ENCODE results near the gene POP5.
"Not testable (repeated sequence)": the region's sequence is repeated elsewhere in the genome, so short reads cannot be mapped to it uniquely, and the experiment has no call there.

Gene POP5, protein sequence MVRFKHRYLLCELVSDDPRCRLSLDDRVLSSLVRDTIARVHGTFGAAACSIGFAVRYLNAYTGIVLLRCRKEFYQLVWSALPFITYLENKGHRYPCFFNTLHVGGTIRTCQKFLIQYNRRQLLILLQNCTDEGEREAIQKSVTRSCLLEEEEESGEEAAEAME

DNA sequence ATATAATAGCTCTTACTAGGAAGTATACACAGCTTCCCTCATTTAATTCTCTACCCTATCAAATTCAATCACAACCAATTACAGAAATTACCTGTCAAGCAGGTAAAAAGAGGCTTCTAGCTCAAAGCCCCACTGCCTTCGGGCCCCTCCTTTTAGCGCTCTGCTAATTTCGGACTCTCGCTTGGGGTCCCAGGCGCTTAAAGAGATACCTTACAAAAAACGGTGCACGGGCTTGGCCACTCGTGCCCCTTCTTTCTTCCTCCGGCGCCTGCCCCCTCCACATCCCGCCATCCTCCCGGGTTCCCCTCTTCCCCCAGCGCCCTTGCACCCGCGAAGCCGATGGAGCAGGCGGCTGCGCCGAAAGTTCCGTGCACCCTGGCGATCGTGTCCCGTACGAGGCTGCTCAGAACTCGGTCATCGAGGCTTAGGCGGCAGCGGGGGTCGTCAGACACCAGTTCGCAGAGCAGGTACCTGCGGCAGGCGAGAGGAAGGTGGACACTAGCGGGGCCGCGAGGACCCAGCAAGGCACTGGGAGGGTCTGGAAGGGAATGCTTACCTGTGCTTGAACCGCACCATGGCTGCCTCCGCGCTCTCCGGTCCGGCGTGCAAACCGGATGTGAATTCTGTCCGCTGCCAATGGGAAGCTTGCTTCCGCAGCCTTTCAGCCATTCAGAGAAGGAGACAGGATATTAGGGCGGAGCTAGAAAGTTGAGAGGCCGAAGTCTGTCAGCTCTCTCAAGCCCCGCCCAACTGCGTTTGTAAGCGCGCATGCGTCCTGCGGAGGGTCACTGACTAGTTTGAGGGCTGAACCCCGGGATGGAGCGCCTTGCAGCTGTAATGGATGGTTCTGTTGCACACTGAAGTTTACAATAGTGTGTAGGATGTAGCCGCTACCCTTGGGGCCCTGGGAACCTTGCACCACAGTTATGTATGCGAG, at the start of gene POP5:
TSS of gene POP5 (minus strand) at position 616 of the 937 bp plus-strand sequence. CDS start at position 576, 40 bp downstream.
- DNase-seq = peak; percentile 97

- no peak for DNase-seq
These were observed 49.1 kb upstream of the POP5 start for GRCh38 chr12:120630104-120630892.

- DNase-seq = no peak
These were observed 47.7 kb upstream of the POP5 start for GRCh38 chr12:120628919-120629318.

GRCh38 chr12:120625557-120626419, 44.6 kb upstream of the POP5 start:
- DNase-seq = peak; percentile 45

DNA sequence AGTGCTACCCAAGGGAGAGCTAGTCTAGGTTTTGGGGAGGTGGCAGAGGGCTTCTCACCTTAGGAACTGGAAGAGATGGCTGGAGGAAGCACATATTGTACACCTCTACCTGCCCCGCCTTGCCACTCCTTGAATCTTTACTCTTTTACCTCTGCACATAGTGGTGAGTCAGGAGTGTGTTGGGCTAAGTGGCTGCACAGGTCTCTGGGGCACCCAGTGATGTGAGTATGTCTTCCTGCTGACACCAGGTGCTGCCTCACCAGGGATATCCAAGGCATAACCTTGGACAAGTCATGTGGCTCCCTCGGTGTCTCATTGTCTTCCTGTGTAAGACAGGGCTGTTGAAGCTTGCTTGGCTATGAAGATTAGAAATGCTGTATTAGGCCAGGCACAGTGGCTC, 39.4 kb upstream of the POP5 start:
- no peak for DNase-seq

GRCh38 chr12:120618954-120619615, 37.9 kb upstream of the POP5 start:
- DNase-seq = no peak

- DNase-seq = not testable (repeated sequence)
These were observed 36.6 kb upstream of the POP5 start for GRCh38 chr12:120617767-120618166.

DNA sequence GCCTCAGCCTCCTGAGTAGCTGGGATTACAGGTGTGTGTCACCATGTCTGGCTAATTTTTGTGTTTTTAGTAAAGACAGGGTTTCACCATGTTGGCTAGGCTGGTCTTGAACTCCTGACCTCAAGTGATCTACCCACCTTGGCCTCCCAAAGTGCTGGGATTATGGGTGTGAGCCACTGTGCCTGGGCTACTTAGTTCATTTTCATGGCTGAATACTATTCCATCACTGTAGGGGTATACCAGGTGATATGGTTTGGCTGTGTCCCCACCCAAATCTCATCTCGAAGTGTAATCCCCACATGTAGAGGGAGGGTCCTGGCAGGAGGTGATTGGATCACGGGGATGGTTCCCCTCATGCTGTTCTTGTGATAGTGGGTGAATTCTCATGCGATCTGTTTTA, 36.0 kb upstream of the POP5 start:
- DNase-seq = not testable (repeated sequence)

DNA sequence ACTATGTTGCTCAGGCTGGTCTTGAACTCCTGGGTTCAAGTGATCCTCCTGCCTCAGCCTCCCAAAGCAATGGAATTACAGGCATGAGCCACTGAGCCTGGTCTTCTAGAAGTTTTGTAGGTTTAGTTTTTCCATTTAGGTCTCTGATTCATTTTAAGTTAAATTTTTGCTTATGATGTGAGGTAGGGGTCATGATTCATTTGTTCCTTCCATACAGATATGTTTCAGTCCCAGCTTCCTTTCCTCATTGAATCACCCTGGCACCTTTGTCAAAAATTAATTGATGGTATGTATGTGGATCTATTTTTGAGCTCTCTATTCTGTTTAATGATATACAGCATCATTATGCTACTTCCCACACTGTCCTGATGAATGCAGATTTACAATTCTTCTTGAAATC, 33.6 kb upstream of the POP5 start:
- no peak for DNase-seq

GRCh38 chr12:120611534-120611933, 30.3 kb upstream of the POP5 start:
- not testable (repeated sequence) for DNase-seq

GRCh38 chr12:120610560-120610959, 29.4 kb upstream of the POP5 start:
- DNase-seq = no peak

GRCh38 chr12:120602416-120602815, 21.2 kb upstream of the POP5 start:
- not testable (repeated sequence) for DNase-seq

GRCh38 chr12:120599672-120600552, 18.7 kb upstream of the POP5 start:
- no peak for DNase-seq

DNA sequence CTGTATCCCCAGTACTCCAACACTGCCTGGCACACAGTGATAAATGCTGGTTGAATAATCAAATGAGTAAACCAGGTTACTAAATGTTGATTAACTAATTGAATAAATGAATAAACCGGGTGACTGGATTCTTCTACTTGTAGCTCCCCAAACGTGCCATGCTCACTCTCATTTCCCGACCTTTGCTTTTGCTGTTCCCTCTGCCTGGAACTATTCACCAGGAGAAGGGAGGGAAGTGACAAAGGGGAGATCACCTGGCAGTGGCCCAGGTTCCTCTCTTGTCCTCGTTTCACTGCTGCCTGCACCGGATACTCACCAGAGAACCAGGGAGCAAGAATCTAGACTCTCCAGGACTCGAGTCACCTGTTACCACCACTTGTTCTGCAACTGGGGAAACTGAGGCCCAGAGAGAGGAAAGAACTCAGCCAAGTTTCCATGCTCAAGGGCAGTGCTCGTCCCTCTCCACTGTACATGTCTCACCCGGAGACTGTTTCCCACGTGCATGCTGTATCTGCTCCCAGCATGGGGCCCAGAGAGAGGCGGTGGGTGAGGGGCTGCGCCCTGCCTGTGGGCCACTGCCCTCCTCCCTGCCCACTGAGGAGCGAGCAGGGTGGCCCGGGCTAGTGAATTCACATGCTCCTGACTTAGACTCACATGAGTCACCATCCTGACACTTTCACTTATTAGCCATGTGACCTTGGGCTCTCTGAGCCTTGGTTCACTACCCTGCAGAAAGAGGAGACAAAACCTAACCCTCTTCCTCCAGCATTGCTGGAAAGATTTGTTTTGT, 17.7 kb upstream of the POP5 start:
- no peak for DNase-seq

- no peak for DNase-seq
These were observed 16.7 kb upstream of the POP5 start for GRCh38 chr12:120597861-120598260.

GRCh38 chr12:120596901-120597300, 15.7 kb upstream of the POP5 start:
- no peak for DNase-seq

DNA sequence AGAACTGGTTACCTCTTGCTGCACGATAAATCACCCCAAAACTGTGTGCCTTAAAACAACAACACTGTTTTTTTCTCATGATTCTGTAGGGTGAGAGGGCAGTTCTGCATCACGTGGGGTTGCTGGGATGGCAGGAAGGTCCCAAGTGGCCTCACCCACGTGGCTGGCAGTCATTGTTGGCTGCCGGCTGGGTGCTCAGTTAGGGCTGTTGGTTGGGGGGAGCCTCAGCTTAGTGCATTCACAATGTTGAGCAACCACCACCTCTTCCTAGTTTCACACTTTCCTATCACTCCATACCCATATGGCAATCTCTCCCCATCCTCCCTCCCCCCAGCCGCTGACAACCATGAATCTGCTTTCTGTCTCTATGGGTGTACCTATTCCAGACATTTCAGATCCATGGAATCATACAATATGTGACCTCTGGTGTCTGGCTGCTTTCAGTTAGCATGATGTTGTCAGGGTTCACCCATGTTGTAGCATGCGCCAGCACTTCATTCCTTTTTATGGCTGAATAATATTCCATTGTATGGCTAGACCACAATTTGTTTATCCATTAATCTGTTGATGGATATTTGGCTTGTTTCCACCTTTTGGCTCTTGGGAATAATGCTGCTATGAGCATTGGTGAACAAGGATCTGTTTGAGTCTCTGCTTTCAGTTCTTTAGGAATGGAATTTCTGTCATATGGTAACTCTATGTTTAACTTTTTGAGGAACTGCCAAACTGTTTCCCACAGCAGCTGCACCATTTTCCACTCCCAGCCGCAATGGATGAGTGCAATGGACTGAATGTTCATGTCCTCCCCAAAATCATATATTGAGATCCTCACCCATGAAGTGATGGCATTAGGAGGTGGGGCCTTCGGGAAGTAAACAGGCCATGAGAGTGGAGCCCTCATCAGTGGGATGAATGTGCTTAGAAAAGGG, 11.2 kb upstream of the POP5 start:
- DNase-seq = no peak

GRCh38 chr12:120590741-120591407, 9.7 kb upstream of the POP5 start:
- no peak for DNase-seq

Measured in NCI-H1436 (cell line).